ENCODE results near the gene USP17L22.
"Not testable (repeated sequence)": the region's sequence is repeated elsewhere in the genome, so short reads cannot be mapped to it uniquely, and the experiment has no call there.

The USP17L22 gene

GRCh38 chr4:9267319-9267718, at the start of gene USP17L22:
TSS of gene USP17L22 (plus strand) at chr4:9267619. CDS start at chr4:9267619, 0 bp downstream.
- DNase-seq = not testable (repeated sequence)

- DNase-seq = not testable (repeated sequence)
Measured at GRCh38 chr4:9219852-9220251, 47.6 kb upstream of the USP17L22 start, which contains the start of gene USP17L12. TSS of gene USP17L12 (plus strand) at chr4:9220152. CDS start at chr4:9220152, 0 bp downstream.

- DNase-seq = not testable (repeated sequence)
Measured at GRCh38 chr4:9224596-9224995, 42.8 kb upstream of the USP17L22 start, which contains the start of gene USP17L13. TSS of gene USP17L13 (plus strand) at chr4:9224896. CDS start at chr4:9224896, 0 bp downstream.

GRCh38 chr4:9230249-9230648, 37.2 kb upstream of the USP17L22 start:
- DNase-seq = not testable (repeated sequence)

GRCh38 chr4:9234085-9234484, 33.3 kb upstream of the USP17L22 start, which contains the start of gene USP17L15:
TSS of gene USP17L15 (plus strand) at chr4:9234385. CDS start at chr4:9234385, 0 bp downstream.
- DNase-seq = not testable (repeated sequence)

- not testable (repeated sequence) for DNase-seq
Measured at GRCh38 chr4:9238461-9238860, 29.0 kb upstream of the USP17L22 start.

GRCh38 chr4:9243579-9243978, 23.8 kb upstream of the USP17L22 start, which contains the start of gene USP17L17:
TSS of gene USP17L17 (plus strand) at chr4:9243879. CDS start at chr4:9243879, 0 bp downstream.
- DNase-seq = not testable (repeated sequence)

- DNase-seq = not testable (repeated sequence)
Measured at GRCh38 chr4:9247953-9248680, 19.3 kb upstream of the USP17L22 start, which contains the start of gene USP17L18. TSS of gene USP17L18 (plus strand) at chr4:9248630. CDS start at chr4:9248630, 0 bp downstream.

GRCh38 chr4:9253078-9253477, 14.3 kb upstream of the USP17L22 start, which contains the start of gene USP17L19:
TSS of gene USP17L19 (plus strand) at chr4:9253378. CDS start at chr4:9253378, 0 bp downstream.
- DNase-seq = not testable (repeated sequence)

GRCh38 chr4:9257824-9258223, 9.6 kb upstream of the USP17L22 start, which contains the start of gene USP17L20:
TSS of gene USP17L20 (plus strand) at chr4:9258124. CDS start at chr4:9258124, 0 bp downstream.
- DNase-seq = not testable (repeated sequence)

GRCh38 chr4:9262572-9262971, 4.8 kb upstream of the USP17L22 start, which contains the start of gene USP17L21:
TSS of gene USP17L21 (plus strand) at chr4:9262872. CDS start at chr4:9262872, 0 bp downstream.
- DNase-seq = not testable (repeated sequence)

GRCh38 chr4:9271719-9272118, 4.3 kb downstream of the USP17L22 start:
- DNase-seq = not testable (repeated sequence)

Data from NCI-H2081 treated with DMSO at 0.1 percent for 48 hours (cell line).